HCT116 (cell line): Measurements from ENCODE around the gene HCN2. TPM values are rescaled to one million over a fixed set of nuclear protein-coding genes. Genes with fewer than 3 reads are reported as not detected.

Experiments
- ATAC-seq: fragments of 200-7000 bp; cut with Tn5 transposase; 2 replicates; pipeline ENCODE4 v1.9.1; 2020; ENCODE audit warnings: mild to moderate bottlenecking, moderate library complexity
- BruUV-seq: library from RNA; stranded (reverse); fragments of 400-500 nt; replicated peaks from 2 replicates; lab custom pipeline; 2021; lab: Mats Ljungman, UMichigan
- CTCF ChIA-PET: fragments of 300-600 bp; sonication (Branson Sonifier 250); formaldehyde crosslinking; loops from one replicate; lab custom pipeline; 2021; ENCODE audit warnings: antibody characterized with exemption; lab: Charles Lee
- POLR2A ChIA-PET: fragments of 300-600, 350-600 bp; sonication (Branson Sonifier 250); formaldehyde crosslinking; loops from one replicate; lab custom pipeline; 2021; ENCODE audit warnings: antibody characterized with exemption; lab: Charles Lee
- RAD21 ChIA-PET, 2 experiments: fragments of 300-600 bp; sonication (Branson Sonifier 250); formaldehyde crosslinking; loops; one replicate each; lab custom pipeline; 2023; ENCODE audit warnings: low total read pairs in 2 of 2; ENCODE audit not compliant: uncharacterized antibody in 2 of 2, unreplicated experiment in 2 of 2, low non-redundant PET in 1 of 2; lab: Charles Lee
- DNase-seq: peaks from one replicate; pipeline ENCODE4 v3.0.0-alpha.2; 2010; ENCODE audit warnings: low read depth, low spot score
- H2AFZ ChIP-seq: fragments of 200-600 bp; shearing (Covaris generic), sonication (generic); 2 replicates; pipeline ENCODE4 v1.6.1; 2017; ENCODE audit warnings: low read depth, mixed run types, mixed read lengths, antibody characterized with exemption, low read length; ENCODE audit not compliant: poor library complexity, severe bottlenecking
- H3K27ac ChIP-seq: 2 replicates; pipeline ENCODE4 v1.5.1; 2012; ENCODE audit warnings: low read depth, low read length
- H3K27me3 ChIP-seq: fragments of 200-600 bp; sonication (generic); 2 replicates; pipeline ENCODE4 v1.6.1; 2016; ENCODE audit warnings: mixed run types, low read length, mixed read lengths; ENCODE audit not compliant: insufficient read depth
- H3K36me3 ChIP-seq, 2 experiments: fragments of 200-500 bp in 1 of 2; fragments of 200-600 bp in 1 of 2; sonication (Bioruptor generic) in 1 of 2; sonication (generic) in 1 of 2; 2 replicates each; pipeline versions ENCODE4 v1.5.1 to v1.6.1; 2014 to 2016; ENCODE audit warnings: low read length in 2 of 2, inconsistent platforms in 1 of 2, mixed read lengths in 1 of 2, mixed run types in 1 of 2; ENCODE audit not compliant: insufficient read depth in 2 of 2, control insufficient read depth in 1 of 2
- H3K4me1 ChIP-seq, 2 experiments: fragments of 200-600 bp in 1 of 2; sonication (generic) in 1 of 2; 2 replicates each; pipeline versions ENCODE4 v1.5.1 to v1.6.1; 2012 to 2017; ENCODE audit warnings: low read length in 2 of 2, inconsistent platforms in 1 of 2, mild to moderate bottlenecking in 1 of 2, mixed read lengths in 1 of 2, mixed run types in 1 of 2, moderate library complexity in 1 of 2; ENCODE audit not compliant: insufficient read depth in 2 of 2, control insufficient read depth in 1 of 2
- H3K4me2 ChIP-seq: fragments of 200-600 bp; sonication (generic); 2 replicates; pipeline ENCODE4 v1.6.1; 2017; ENCODE audit warnings: mixed run types, low read length, mixed read lengths
- H3K4me3 ChIP-seq, 2 experiments: fragments of 200-600 bp in 1 of 2; sonication (generic) in 1 of 2; replicated peaks in 1 of 2; 2 replicates each; pipeline ENCODE4 v1.5.1; 2011 to 2016; ENCODE audit warnings: low read length in 2 of 2, control low read depth in 1 of 2, low read depth in 1 of 2, mild to moderate bottlenecking in 1 of 2, mixed read lengths in 1 of 2, mixed run types in 1 of 2
- H3K79me2 ChIP-seq: fragments of 200-600 bp; sonication (generic); 2 replicates; pipeline ENCODE4 v1.6.1; 2017; ENCODE audit warnings: mild to moderate bottlenecking, mixed run types, low read length, moderate library complexity, mixed read lengths; ENCODE audit not compliant: insufficient read depth
- H3K9ac ChIP-seq: fragments of 200-600 bp; sonication (generic); 2 replicates; pipeline ENCODE4 v1.6.1; 2016; ENCODE audit warnings: low read length, mixed read lengths
- H3K9me2 ChIP-seq: fragments of 200-600 bp; sonication (generic), shearing (Covaris generic); 2 replicates; pipeline ENCODE4 v1.6.1; 2017; ENCODE audit warnings: mixed run types, mild to moderate bottlenecking, moderate library complexity; ENCODE audit not compliant: insufficient read depth
- H3K9me3 ChIP-seq, 2 experiments: fragments of 200-500 bp in 1 of 2; fragments of 200-600 bp in 1 of 2; sonication (Bioruptor generic) in 1 of 2; sonication (generic) in 1 of 2; 2 replicates each; pipeline ENCODE4 v1.6.1; 2014 to 2017; ENCODE audit warnings: low read length in 2 of 2, mixed read lengths in 2 of 2, inconsistent platforms in 1 of 2, low read depth in 1 of 2, mild to moderate bottlenecking in 1 of 2, mixed run types in 1 of 2, moderate library complexity in 1 of 2; ENCODE audit not compliant: control insufficient read depth in 1 of 2, insufficient read depth in 1 of 2
- H4K20me1 ChIP-seq: fragments of 200-600 bp; sonication (generic), shearing (Covaris generic); 2 replicates; pipeline ENCODE4 v1.6.1; 2017; ENCODE audit warnings: mixed run types, mild to moderate bottlenecking, moderate library complexity; ENCODE audit not compliant: insufficient read depth
- CEBPB ChIP-seq: IDR thresholded peaks from 2 replicates; pipeline ENCODE4 v1.6.1; 2012; ENCODE audit warnings: low read depth
- JUND ChIP-seq: IDR thresholded peaks from 2 replicates; pipeline ENCODE4 v1.6.1; 2012
- SIN3A ChIP-seq: IDR thresholded peaks from 2 replicates; pipeline ENCODE4 v1.6.1; 2012; ENCODE audit warnings: low read depth
- SRF ChIP-seq: IDR thresholded peaks from 2 replicates; pipeline ENCODE4 v1.6.1; 2012; ENCODE audit warnings: low read depth
- intact Hi-C: fragments of 100-400 bp; cut with micrococcal nuclease; formaldehyde crosslinking; loops from 2 replicates; pipeline ENCODE4 v1.10.0; 2022
- total RNA-seq: library from RNA; stranded (reverse); gene quantifications from one replicate; pipeline ENCODE4 v1.2.1, GENCODE V29; 2021; ENCODE audit not compliant: unreplicated experiment
- TF ChIP-seq, protein P1 (sequence below): IDR thresholded peaks from 2 replicates; pipeline ENCODE4 v1.6.1; 2012; ENCODE audit warnings: low read depth
- TF ChIP-seq, protein P2 (sequence below): IDR thresholded peaks from 2 replicates; pipeline ENCODE4 v1.6.1; 2012

The HCN2 gene
- total RNA-seq, 1 experiment from 2014 or later = 2.4 TPM

DNA sequence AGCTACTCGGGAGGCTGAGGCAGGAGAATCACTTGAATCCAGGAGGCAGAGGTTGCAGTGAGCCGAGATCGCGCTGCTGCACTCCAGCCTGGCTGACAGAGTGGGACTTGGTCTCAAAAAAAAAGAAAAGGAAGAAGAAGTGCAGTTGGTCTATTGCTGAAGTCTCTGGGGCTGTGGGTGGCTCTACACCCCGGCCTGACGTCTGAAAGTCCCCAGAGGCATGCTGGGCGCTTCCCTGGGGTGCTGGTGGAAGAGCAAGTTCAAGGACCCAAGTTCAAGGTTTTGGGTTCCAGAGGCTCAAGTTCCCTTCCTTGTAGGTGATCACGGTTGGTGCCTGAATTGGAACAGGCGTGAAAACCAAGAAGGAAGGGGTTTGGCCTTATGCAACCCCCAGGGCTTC, 3.8 kb downstream of the HCN2 start (continued):
- TF ChIP-seq, protein P1, sequence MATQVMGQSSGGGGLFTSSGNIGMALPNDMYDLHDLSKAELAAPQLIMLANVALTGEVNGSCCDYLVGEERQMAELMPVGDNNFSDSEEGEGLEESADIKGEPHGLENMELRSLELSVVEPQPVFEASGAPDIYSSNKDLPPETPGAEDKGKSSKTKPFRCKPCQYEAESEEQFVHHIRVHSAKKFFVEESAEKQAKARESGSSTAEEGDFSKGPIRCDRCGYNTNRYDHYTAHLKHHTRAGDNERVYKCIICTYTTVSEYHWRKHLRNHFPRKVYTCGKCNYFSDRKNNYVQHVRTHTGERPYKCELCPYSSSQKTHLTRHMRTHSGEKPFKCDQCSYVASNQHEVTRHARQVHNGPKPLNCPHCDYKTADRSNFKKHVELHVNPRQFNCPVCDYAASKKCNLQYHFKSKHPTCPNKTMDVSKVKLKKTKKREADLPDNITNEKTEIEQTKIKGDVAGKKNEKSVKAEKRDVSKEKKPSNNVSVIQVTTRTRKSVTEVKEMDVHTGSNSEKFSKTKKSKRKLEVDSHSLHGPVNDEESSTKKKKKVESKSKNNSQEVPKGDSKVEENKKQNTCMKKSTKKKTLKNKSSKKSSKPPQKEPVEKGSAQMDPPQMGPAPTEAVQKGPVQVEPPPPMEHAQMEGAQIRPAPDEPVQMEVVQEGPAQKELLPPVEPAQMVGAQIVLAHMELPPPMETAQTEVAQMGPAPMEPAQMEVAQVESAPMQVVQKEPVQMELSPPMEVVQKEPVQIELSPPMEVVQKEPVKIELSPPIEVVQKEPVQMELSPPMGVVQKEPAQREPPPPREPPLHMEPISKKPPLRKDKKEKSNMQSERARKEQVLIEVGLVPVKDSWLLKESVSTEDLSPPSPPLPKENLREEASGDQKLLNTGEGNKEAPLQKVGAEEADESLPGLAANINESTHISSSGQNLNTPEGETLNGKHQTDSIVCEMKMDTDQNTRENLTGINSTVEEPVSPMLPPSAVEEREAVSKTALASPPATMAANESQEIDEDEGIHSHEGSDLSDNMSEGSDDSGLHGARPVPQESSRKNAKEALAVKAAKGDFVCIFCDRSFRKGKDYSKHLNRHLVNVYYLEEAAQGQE = no peak
- TF ChIP-seq SRF (no peak), SIN3A (no peak), JUND (no peak)
- TF ChIP-seq, protein P2, sequence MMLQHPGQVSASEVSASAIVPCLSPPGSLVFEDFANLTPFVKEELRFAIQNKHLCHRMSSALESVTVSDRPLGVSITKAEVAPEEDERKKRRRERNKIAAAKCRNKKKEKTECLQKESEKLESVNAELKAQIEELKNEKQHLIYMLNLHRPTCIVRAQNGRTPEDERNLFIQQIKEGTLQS = no peak

DNA sequence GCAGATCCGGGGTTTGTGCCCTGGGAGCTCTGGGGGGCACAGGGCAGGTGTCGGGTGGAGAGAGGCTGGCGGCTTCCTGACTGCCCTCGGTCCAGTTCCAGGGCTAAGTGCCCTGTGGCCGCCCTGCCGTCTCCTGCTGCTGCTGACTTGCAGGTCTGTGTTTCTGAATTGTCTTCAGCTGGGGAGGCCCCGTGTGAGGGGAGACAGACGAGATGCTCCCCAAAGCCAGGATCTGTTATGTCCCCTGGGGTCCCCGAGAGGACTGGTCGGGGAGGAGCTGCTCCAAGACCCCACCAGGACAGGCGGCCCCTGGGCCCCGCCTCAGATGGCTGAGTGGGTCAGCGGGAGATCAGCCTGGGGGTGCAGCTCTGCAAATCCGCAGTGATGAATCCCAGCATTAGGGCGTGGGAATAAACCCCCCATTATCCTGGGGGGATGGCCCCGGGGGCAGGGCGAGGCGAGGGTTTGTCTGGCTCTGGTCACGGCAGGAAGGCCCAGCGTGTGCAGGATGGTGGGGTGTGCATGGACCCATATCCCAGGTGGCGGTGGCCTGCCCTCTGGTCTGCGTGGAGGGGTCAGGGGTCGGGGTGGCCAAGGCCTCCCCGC, 4.7 kb downstream of the HCN2 start:
- Histone ChIP-seq H2AFZ (no peak overlapping the region), H3K9me3 (peaks cover 0 to 3% of the 10 kb centered on the region in 2 experiments; a peak in 1 of 4 replicates), H3K27ac (no peak overlapping the region), H3K36me3 (no peaks in the 10 kb centered on the region), H3K4me2 (no peak overlapping the region), H3K9me2 (no peaks in the 10 kb centered on the region), H3K9ac (no peak overlapping the region), H3K27me3 (no peaks in the 10 kb centered on the region), H3K4me3 (no peak overlapping the region), H4K20me1 (no peaks in the 10 kb centered on the region), H3K4me1 (peaks cover 0 to under 1% of the 10 kb centered on the region in 2 experiments; a peak in 2 of 4 replicates), H3K79me2 (no peaks in the 10 kb centered on the region)
- ChIA-PET CTCF (no interaction called here), RAD21 (no interaction called here), POLR2A (no interaction called here)
- TF ChIP-seq CEBPB = no peak
- intact Hi-C loops = no loop called here
- no TSS peak for BruUV-seq
- ATAC-seq = no peak
- DNase-seq = no peak
